ENCODE measurements around the gene MTCL1. TPM values are rescaled to one million over a fixed set of nuclear protein-coding genes. Genes with fewer than 3 reads are reported as not detected.

Gene MTCL1
- total and polyA plus RNA-seq, 4 donors: 0.65 to 5.4 (median 1.4) TPM

DNA sequence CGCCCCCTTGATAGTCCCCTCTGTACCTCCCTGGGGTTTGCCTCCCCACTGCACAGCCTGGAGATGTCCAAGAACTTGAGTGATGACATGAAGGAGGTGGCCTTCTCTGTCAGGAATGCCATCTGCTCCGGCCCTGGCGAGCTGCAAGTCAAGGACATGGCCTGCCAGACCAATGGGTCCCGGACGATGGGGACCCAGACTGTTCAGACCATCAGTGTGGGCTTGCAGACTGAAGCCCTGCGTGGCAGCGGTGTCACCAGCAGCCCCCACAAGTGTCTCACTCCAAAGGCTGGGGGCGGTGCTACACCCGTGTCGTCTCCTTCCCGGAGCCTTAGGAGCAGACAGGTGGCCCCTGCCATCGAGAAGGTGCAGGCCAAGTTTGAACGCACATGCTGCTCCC, 119.9 kb downstream of the MTCL1 start:
- no peaks in the 10 kb centered on the region for H3K4me1 ChIP-seq (ENCODE audit: control insufficient read depth in 4 of 4, insufficient read depth in 4 of 4, low read length in 3 of 4)
- DNase-seq (ENCODE audit: low spot score): no peak
- no peak overlapping the region for H3K9ac ChIP-seq (ENCODE audit: low read depth in 1 of 2, low read length in 2 of 2)
- H3K36me3 ChIP-seq (ENCODE audit: control insufficient read depth in 4 of 4, insufficient read depth in 3 of 4, low read depth in 1 of 4, low read length in 3 of 4): no peaks in the 10 kb centered on the region
- H3K27me3 ChIP-seq (ENCODE audit: control insufficient read depth in 4 of 4, insufficient read depth in 4 of 4, low read length in 3 of 4): no peaks in the 10 kb centered on the region
- TF ChIP-seq, protein P1, sequence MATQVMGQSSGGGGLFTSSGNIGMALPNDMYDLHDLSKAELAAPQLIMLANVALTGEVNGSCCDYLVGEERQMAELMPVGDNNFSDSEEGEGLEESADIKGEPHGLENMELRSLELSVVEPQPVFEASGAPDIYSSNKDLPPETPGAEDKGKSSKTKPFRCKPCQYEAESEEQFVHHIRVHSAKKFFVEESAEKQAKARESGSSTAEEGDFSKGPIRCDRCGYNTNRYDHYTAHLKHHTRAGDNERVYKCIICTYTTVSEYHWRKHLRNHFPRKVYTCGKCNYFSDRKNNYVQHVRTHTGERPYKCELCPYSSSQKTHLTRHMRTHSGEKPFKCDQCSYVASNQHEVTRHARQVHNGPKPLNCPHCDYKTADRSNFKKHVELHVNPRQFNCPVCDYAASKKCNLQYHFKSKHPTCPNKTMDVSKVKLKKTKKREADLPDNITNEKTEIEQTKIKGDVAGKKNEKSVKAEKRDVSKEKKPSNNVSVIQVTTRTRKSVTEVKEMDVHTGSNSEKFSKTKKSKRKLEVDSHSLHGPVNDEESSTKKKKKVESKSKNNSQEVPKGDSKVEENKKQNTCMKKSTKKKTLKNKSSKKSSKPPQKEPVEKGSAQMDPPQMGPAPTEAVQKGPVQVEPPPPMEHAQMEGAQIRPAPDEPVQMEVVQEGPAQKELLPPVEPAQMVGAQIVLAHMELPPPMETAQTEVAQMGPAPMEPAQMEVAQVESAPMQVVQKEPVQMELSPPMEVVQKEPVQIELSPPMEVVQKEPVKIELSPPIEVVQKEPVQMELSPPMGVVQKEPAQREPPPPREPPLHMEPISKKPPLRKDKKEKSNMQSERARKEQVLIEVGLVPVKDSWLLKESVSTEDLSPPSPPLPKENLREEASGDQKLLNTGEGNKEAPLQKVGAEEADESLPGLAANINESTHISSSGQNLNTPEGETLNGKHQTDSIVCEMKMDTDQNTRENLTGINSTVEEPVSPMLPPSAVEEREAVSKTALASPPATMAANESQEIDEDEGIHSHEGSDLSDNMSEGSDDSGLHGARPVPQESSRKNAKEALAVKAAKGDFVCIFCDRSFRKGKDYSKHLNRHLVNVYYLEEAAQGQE (IDR thresholded peaks at IDR 0.05): no peak
- TF ChIP-seq, protein P2, sequence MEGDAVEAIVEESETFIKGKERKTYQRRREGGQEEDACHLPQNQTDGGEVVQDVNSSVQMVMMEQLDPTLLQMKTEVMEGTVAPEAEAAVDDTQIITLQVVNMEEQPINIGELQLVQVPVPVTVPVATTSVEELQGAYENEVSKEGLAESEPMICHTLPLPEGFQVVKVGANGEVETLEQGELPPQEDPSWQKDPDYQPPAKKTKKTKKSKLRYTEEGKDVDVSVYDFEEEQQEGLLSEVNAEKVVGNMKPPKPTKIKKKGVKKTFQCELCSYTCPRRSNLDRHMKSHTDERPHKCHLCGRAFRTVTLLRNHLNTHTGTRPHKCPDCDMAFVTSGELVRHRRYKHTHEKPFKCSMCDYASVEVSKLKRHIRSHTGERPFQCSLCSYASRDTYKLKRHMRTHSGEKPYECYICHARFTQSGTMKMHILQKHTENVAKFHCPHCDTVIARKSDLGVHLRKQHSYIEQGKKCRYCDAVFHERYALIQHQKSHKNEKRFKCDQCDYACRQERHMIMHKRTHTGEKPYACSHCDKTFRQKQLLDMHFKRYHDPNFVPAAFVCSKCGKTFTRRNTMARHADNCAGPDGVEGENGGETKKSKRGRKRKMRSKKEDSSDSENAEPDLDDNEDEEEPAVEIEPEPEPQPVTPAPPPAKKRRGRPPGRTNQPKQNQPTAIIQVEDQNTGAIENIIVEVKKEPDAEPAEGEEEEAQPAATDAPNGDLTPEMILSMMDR (IDR thresholded peaks at IDR 0.05; ENCODE audit: low read depth, low read length, missing input control): no peak
- TF ChIP-seq SP1 (IDR thresholded peaks at IDR 0.05) (no peak), FOXA2 (IDR thresholded peaks at IDR 0.05) (no peak), HNF4A (conservative IDR thresholded peaks at IDR 0.05) (no peak)
- no peak overlapping the region for H3K27ac ChIP-seq (ENCODE audit: low read depth in 1 of 2, low read length in 2 of 2)
- H3K4me3 ChIP-seq (ENCODE audit: low read depth in 1 of 3, low read length in 3 of 3): no peak overlapping the region
- WGBS: 96% methylated on average over 13 of the region's 13 CpGs
- no peaks in the 10 kb centered on the region for H3K9me3 ChIP-seq (ENCODE audit: control insufficient read depth in 4 of 4, low read length in 3 of 4)

DNA sequence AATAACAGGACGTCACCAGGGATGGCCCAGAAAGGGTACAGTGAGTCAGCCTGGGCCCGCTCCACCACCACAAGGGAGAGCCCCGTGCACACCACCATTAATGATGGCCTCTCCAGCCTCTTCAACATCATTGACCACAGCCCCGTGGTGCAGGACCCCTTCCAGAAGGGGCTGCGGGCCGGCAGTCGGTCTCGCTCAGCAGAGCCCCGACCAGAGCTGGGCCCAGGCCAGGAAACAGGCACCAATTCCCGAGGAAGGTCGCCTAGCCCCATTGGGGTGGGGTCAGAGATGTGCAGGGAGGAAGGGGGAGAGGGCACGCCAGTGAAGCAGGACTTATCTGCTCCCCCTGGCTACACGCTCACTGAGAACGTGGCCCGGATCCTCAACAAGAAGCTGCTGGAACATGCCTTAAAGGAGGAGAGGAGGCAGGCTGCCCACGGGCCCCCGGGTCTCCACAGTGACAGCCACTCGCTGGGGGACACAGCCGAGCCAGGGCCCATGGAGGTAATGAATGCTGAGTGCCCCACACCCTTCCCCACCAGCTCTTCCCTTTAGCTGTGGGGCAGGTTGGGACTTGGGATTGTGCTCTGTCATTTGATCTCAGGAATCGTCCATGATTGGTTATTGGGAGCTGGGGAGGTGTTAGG, 120.5 kb downstream of the MTCL1 start:
- TF ChIP-seq FOXA2 (IDR thresholded peaks at IDR 0.05) (no peak), EGR1 (IDR thresholded peaks at IDR 0.05; ENCODE audit: low read depth in 2 of 2) (no peak), NR2F2 (IDR thresholded peaks at IDR 0.05) (no peak), RAD21 (IDR thresholded peaks at IDR 0.05) (no peak), HNF4G (IDR thresholded peaks at IDR 0.05) (no peak), GABPA (IDR thresholded peaks at IDR 0.05 in 1 of 2, conservative IDR thresholded peaks at IDR 0.05 in 1 of 2) (no peak), TAF1 (conservative IDR thresholded peaks at IDR 0.05) (no peak), HNF4A (conservative IDR thresholded peaks at IDR 0.05) (no peak), JUND (IDR thresholded peaks at IDR 0.05) (no peak), FOXA1 (IDR thresholded peaks at IDR 0.05) (no peak), SP1 (IDR thresholded peaks at IDR 0.05) (no peak), RXRA (IDR thresholded peaks at IDR 0.05) (no peak), YY1 (IDR thresholded peaks at IDR 0.05) (no peak)
- TF ChIP-seq, protein P2 (IDR thresholded peaks at IDR 0.05; ENCODE audit: low read depth, low read length, missing input control): no peak
- TF ChIP-seq, protein P3, sequence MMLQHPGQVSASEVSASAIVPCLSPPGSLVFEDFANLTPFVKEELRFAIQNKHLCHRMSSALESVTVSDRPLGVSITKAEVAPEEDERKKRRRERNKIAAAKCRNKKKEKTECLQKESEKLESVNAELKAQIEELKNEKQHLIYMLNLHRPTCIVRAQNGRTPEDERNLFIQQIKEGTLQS (IDR thresholded peaks at IDR 0.05): no peak
- TF ChIP-seq, protein P4, sequence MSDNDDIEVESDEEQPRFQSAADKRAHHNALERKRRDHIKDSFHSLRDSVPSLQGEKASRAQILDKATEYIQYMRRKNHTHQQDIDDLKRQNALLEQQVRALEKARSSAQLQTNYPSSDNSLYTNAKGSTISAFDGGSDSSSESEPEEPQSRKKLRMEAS (IDR thresholded peaks at IDR 0.05): no peak
- TF ChIP-seq, protein P1 (IDR thresholded peaks at IDR 0.05): no peak
- TF ChIP-seq, protein P5, sequence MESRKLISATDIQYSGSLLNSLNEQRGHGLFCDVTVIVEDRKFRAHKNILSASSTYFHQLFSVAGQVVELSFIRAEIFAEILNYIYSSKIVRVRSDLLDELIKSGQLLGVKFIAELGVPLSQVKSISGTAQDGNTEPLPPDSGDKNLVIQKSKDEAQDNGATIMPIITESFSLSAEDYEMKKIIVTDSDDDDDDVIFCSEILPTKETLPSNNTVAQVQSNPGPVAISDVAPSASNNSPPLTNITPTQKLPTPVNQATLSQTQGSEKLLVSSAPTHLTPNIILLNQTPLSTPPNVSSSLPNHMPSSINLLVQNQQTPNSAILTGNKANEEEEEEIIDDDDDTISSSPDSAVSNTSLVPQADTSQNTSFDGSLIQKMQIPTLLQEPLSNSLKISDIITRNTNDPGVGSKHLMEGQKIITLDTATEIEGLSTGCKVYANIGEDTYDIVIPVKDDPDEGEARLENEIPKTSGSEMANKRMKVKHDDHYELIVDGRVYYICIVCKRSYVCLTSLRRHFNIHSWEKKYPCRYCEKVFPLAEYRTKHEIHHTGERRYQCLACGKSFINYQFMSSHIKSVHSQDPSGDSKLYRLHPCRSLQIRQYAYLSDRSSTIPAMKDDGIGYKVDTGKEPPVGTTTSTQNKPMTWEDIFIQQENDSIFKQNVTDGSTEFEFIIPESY (IDR thresholded peaks at IDR 0.05): no peak
- Histone ChIP-seq H3K36me3 (ENCODE audit: control insufficient read depth in 4 of 4, insufficient read depth in 3 of 4, low read depth in 1 of 4, low read length in 3 of 4) (no peaks in the 10 kb centered on the region), H3K27ac (ENCODE audit: low read depth in 1 of 2, low read length in 2 of 2) (no peak overlapping the region), H3K4me3 (ENCODE audit: low read depth in 1 of 3, low read length in 3 of 3) (no peak overlapping the region), H3K9me3 (ENCODE audit: control insufficient read depth in 4 of 4, low read length in 3 of 4) (no peaks in the 10 kb centered on the region), H3K27me3 (ENCODE audit: control insufficient read depth in 4 of 4, insufficient read depth in 4 of 4, low read length in 3 of 4) (no peaks in the 10 kb centered on the region), H3K9ac (ENCODE audit: low read depth in 1 of 2, low read length in 2 of 2) (no peak overlapping the region), H3K4me1 (ENCODE audit: control insufficient read depth in 4 of 4, insufficient read depth in 4 of 4, low read length in 3 of 4) (no peaks in the 10 kb centered on the region)
- DNase-seq (ENCODE audit: low spot score): no peak
- 85% methylated on average over 20 of the region's 20 CpGs for WGBS
